ENCODE results near the gene KCND3. TPM values are rescaled to one million over a fixed set of nuclear protein-coding genes. Genes with fewer than 3 reads are reported as not detected.

Gene KCND3
- total and polyA plus RNA-seq, 7 experiments from 2014 or later: 0.05 to 0.17 TPM; not detected in 5

- intact Hi-C loops (cut with micrococcal nuclease): no loop called here
- Histone ChIP-seq H3K4me1 (ENCODE audit: control insufficient read depth in 2 of 2, insufficient read depth in 2 of 2, low read length in 2 of 2) (no peaks in the 10 kb centered on the region), H3K4me3 (ENCODE audit: low read length) (no peak overlapping the region), H3K27me3 (ENCODE audit: control insufficient read depth in 2 of 2, insufficient read depth in 2 of 2, low read length in 2 of 2) (no peaks in the 10 kb centered on the region), H3K9me3 (ENCODE audit: control insufficient read depth in 2 of 3, low read length in 3 of 3) (no peaks in the 10 kb centered on the region), H3K27ac (ENCODE audit: low read depth, low read length) (no peak overlapping the region), H3K36me3 (ENCODE audit: control insufficient read depth in 2 of 3, insufficient read depth in 3 of 3, low read length in 3 of 3) (no peaks in the 10 kb centered on the region)
- ATAC-seq: no peak
- ChIA-PET CTCF (interaction anchor here (0.7 kb wide), 1 partner anchor 98 kb away, joined by 3 read pairs; no protein-coding TSS in a partner anchor), POLR2A (no interaction called here)
- DNase-seq: no peak
- Mint-ChIP-seq H3K9me3 (peaks cover 0 to 1% (median 0%) of the 10 kb centered on the region in 11 donors), H3K4me1 (peaks cover 0 to 6% (median 2%) of the 10 kb centered on the region in 7 donors), H3K4me3 (no peak overlapping the region), H3K27me3 (peaks cover 22 to 50% (median 33%) of the 10 kb centered on the region in 5 donors), H3K36me3 (no peaks in the 10 kb centered on the region), H3K27ac (no peak overlapping the region)
Measured at GRCh38 chr1:111882986-111883560, 106.4 kb downstream of the KCND3 start.

- no peak overlapping the region for H3K4me3 Mint-ChIP-seq
- H3K4me3 ChIP-seq (ENCODE audit: low read length): no peak overlapping the region
Measured at GRCh38 chr1:111882559-111882958, 106.9 kb downstream of the KCND3 start.

GRCh38 chr1:111880881-111881837 is 108.3 kb downstream of the KCND3 start:
- Mint-ChIP-seq H3K4me3 (no peak overlapping the region), H3K9me3 (peaks cover 0 to 1% (median 0%) of the 10 kb centered on the region in 11 donors), H3K4me1 (no peaks in the 10 kb centered on the region), H3K36me3 (no peaks in the 10 kb centered on the region), H3K27ac (no peak overlapping the region), H3K27me3 (peaks cover 18 to 58% (median 47%) of the 10 kb centered on the region in 5 donors)
- no peaks in the 10 kb centered on the region for H3K27me3 ChIP-seq (ENCODE audit: control insufficient read depth in 2 of 2, insufficient read depth in 2 of 2, low read length in 2 of 2)
- H3K27ac ChIP-seq (ENCODE audit: low read depth, low read length): no peak overlapping the region
- H3K4me1 ChIP-seq (ENCODE audit: control insufficient read depth in 2 of 2, insufficient read depth in 2 of 2, low read length in 2 of 2): no peaks in the 10 kb centered on the region
- ChIA-PET POLR2A (no interaction called here), CTCF (no interaction called here)
- DNase-seq (no peak), ATAC-seq (no peak)
- H3K4me3 ChIP-seq (ENCODE audit: low read length): no peak overlapping the region
- no peaks in the 10 kb centered on the region for H3K9me3 ChIP-seq (ENCODE audit: control insufficient read depth in 2 of 3, low read length in 3 of 3)
- no peaks in the 10 kb centered on the region for H3K36me3 ChIP-seq (ENCODE audit: control insufficient read depth in 2 of 3, insufficient read depth in 3 of 3, low read length in 3 of 3)
- intact Hi-C loops (cut with micrococcal nuclease): no loop called here

More at GRCh38 chr1:111882559-111882958, 106.9 kb downstream of the KCND3 start:
- POLR2A ChIA-PET: no interaction called here
- no peaks in the 10 kb centered on the region for H3K36me3 Mint-ChIP-seq
- ATAC-seq (no peak), DNase-seq (no peak)
- H3K27me3 ChIP-seq (ENCODE audit: control insufficient read depth in 2 of 2, insufficient read depth in 2 of 2, low read length in 2 of 2): no peaks in the 10 kb centered on the region
- CTCF ChIA-PET: no interaction called here
- H3K9me3 ChIP-seq (ENCODE audit: control insufficient read depth in 2 of 3, low read length in 3 of 3): no peaks in the 10 kb centered on the region
- no peaks in the 10 kb centered on the region for H3K36me3 ChIP-seq (ENCODE audit: control insufficient read depth in 2 of 3, insufficient read depth in 3 of 3, low read length in 3 of 3)
- H3K27me3 Mint-ChIP-seq: peaks cover 20 to 53% (median 38%) of the 10 kb centered on the region in 5 donors
- intact Hi-C loops (cut with micrococcal nuclease): no loop called here
- H3K27ac Mint-ChIP-seq: no peak overlapping the region
- H3K4me1 ChIP-seq (ENCODE audit: control insufficient read depth in 2 of 2, insufficient read depth in 2 of 2, low read length in 2 of 2): no peaks in the 10 kb centered on the region
- H3K27ac ChIP-seq (ENCODE audit: low read depth, low read length): no peak overlapping the region
- peaks cover 0 to 1% (median 0%) of the 10 kb centered on the region in 11 donors for H3K9me3 Mint-ChIP-seq
- peaks cover 0 to under 1% (median 0%) of the 10 kb centered on the region in 7 donors for H3K4me1 Mint-ChIP-seq

- ChIA-PET CTCF (no interaction called here), POLR2A (no interaction called here)
- peaks cover 15 to 64% (median 41%) of the 10 kb centered on the region in 5 donors for H3K27me3 Mint-ChIP-seq
- DNase-seq (no peak), ATAC-seq (no peak)
- Histone ChIP-seq H3K27ac (ENCODE audit: low read depth, low read length) (no peak overlapping the region), H3K9me3 (ENCODE audit: control insufficient read depth in 2 of 3, low read length in 3 of 3) (no peaks in the 10 kb centered on the region), H3K4me3 (ENCODE audit: low read length) (no peak overlapping the region), H3K27me3 (ENCODE audit: control insufficient read depth in 2 of 2, insufficient read depth in 2 of 2, low read length in 2 of 2) (no peaks in the 10 kb centered on the region), H3K4me1 (ENCODE audit: control insufficient read depth in 2 of 2, insufficient read depth in 2 of 2, low read length in 2 of 2) (no peaks in the 10 kb centered on the region), H3K36me3 (ENCODE audit: control insufficient read depth in 2 of 3, insufficient read depth in 3 of 3, low read length in 3 of 3) (no peaks in the 10 kb centered on the region)
- no peaks in the 10 kb centered on the region for H3K36me3 Mint-ChIP-seq
- H3K27ac Mint-ChIP-seq: no peak overlapping the region
- no peak overlapping the region for H3K4me3 Mint-ChIP-seq
- intact Hi-C loops (cut with micrococcal nuclease): no loop called here
- H3K9me3 Mint-ChIP-seq: no peaks in the 10 kb centered on the region
- H3K4me1 Mint-ChIP-seq: no peaks in the 10 kb centered on the region
Measured at GRCh38 chr1:111879081-111879480, 110.4 kb downstream of the KCND3 start.

GRCh38 chr1:111878649-111879048 is 110.8 kb downstream of the KCND3 start:
- Histone ChIP-seq H3K27me3 (ENCODE audit: control insufficient read depth in 2 of 2, insufficient read depth in 2 of 2, low read length in 2 of 2) (no peaks in the 10 kb centered on the region), H3K4me1 (ENCODE audit: control insufficient read depth in 2 of 2, insufficient read depth in 2 of 2, low read length in 2 of 2) (no peaks in the 10 kb centered on the region), H3K27ac (ENCODE audit: low read depth, low read length) (no peak overlapping the region), H3K9me3 (ENCODE audit: control insufficient read depth in 2 of 3, low read length in 3 of 3) (no peaks in the 10 kb centered on the region), H3K4me3 (ENCODE audit: low read length) (no peak overlapping the region), H3K36me3 (ENCODE audit: control insufficient read depth in 2 of 3, insufficient read depth in 3 of 3, low read length in 3 of 3) (no peaks in the 10 kb centered on the region)
- DNase-seq: no peak
- no peak for ATAC-seq
- Mint-ChIP-seq H3K36me3 (no peaks in the 10 kb centered on the region), H3K9me3 (no peaks in the 10 kb centered on the region), H3K4me3 (no peak overlapping the region), H3K4me1 (no peaks in the 10 kb centered on the region), H3K27ac (no peak overlapping the region), H3K27me3 (peaks cover 14 to 64% (median 40%) of the 10 kb centered on the region in 5 donors)
- intact Hi-C loops (cut with micrococcal nuclease): no loop called here
- CTCF ChIA-PET: no interaction called here
- POLR2A ChIA-PET: no interaction called here

GRCh38 chr1:111878091-111878490 is 111.4 kb downstream of the KCND3 start:
- ChIA-PET CTCF (no interaction called here), POLR2A (no interaction called here)
- intact Hi-C loops (cut with micrococcal nuclease): no loop called here

More at GRCh38 chr1:111878091-111878490, 111.4 kb downstream of the KCND3 start:
- Histone ChIP-seq H3K9me3 (ENCODE audit: control insufficient read depth in 2 of 3, low read length in 3 of 3) (no peaks in the 10 kb centered on the region), H3K4me1 (ENCODE audit: control insufficient read depth in 2 of 2, insufficient read depth in 2 of 2, low read length in 2 of 2) (no peaks in the 10 kb centered on the region), H3K4me3 (ENCODE audit: low read length) (no peak overlapping the region), H3K27me3 (ENCODE audit: control insufficient read depth in 2 of 2, insufficient read depth in 2 of 2, low read length in 2 of 2) (peaks cover 0 to 1% of the 10 kb centered on the region in 2 donors), H3K36me3 (ENCODE audit: control insufficient read depth in 2 of 3, insufficient read depth in 3 of 3, low read length in 3 of 3) (no peaks in the 10 kb centered on the region), H3K27ac (ENCODE audit: low read depth, low read length) (no peak overlapping the region)
- DNase-seq: no peak
- peaks cover 14 to 63% (median 40%) of the 10 kb centered on the region in 5 donors for H3K27me3 Mint-ChIP-seq
- H3K9me3 Mint-ChIP-seq: no peaks in the 10 kb centered on the region
- no peak overlapping the region for H3K27ac Mint-ChIP-seq
- H3K36me3 Mint-ChIP-seq: no peaks in the 10 kb centered on the region
- H3K4me3 Mint-ChIP-seq: no peak overlapping the region
- no peaks in the 10 kb centered on the region for H3K4me1 Mint-ChIP-seq
- ATAC-seq: no peak

Measured in naive thymus-derived CD4-positive, alpha-beta T cell (primary cell).